H1 (cell line): ENCODE data around the gene SPDYE4. TPM values are rescaled to one million over a fixed set of nuclear protein-coding genes. Genes with fewer than 3 reads are reported as not detected.

Source experiments
- CTCF ChIA-PET: fragments of 300-600 bp; sonication (Branson Sonifier 250); formaldehyde crosslinking; loops from one replicate; lab custom pipeline; 2021; ENCODE audit not compliant: partially characterized antibody; lab: Charles Lee
- POLR2A ChIA-PET: fragments of 300-600 bp; sonication (Branson Sonifier 250); formaldehyde crosslinking; loops from one replicate; lab custom pipeline; 2021; ENCODE audit warnings: inconsistent platforms; ENCODE audit not compliant: partially characterized antibody; lab: Charles Lee
- DNase-seq, 2 experiments: peaks; one replicate each; pipeline versions ENCODE4 v3.0.0 to v3.0.0-alpha.2; 2010 to 2022; ENCODE audit warnings: low spot score in 2 of 2, low read depth in 1 of 2, mixed read lengths in 1 of 2
- FAIRE-seq: peaks from 2 replicates; lab custom pipeline; 2011; peaks lifted over from hg19 to GRCh38; lab: Jason Lieb, UNC
- H2AFZ ChIP-seq: 2 replicates; pipeline ENCODE4 v1.8.1; 2012; ENCODE audit warnings: low read length, inconsistent platforms
- H2AK5ac ChIP-seq: 2 replicates; pipeline ENCODE4 v1.6.1; 2013; ENCODE audit warnings: low read depth, low read length
- H2BK120ac ChIP-seq: replicated peaks from 2 replicates; pipeline ENCODE3; 2013; ENCODE audit warnings: low read depth, low read length, inconsistent platforms
- H2BK12ac ChIP-seq: 2 replicates; pipeline ENCODE4 v1.6.1; 2013; ENCODE audit warnings: low read depth, low read length
- H2BK15ac ChIP-seq: 2 replicates; pipeline ENCODE4 v1.6.1; 2013; ENCODE audit warnings: low read length
- H2BK20ac ChIP-seq: 2 replicates; pipeline ENCODE4 v1.6.1; 2013; ENCODE audit warnings: low read length
- H2BK5ac ChIP-seq: 2 replicates; pipeline ENCODE4 v1.6.1; 2013; ENCODE audit warnings: low read depth, low read length
- H3K14ac ChIP-seq: 2 replicates; pipeline ENCODE4 v1.6.1; 2013; ENCODE audit warnings: inconsistent platforms; ENCODE audit not compliant: insufficient read length
- H3K18ac ChIP-seq: 2 replicates; pipeline ENCODE4 v1.6.1; 2013; ENCODE audit warnings: low read length; ENCODE audit errors: extremely low read depth
- H3K23ac ChIP-seq: 2 replicates; pipeline ENCODE4 v1.6.1; 2013; ENCODE audit warnings: inconsistent platforms; ENCODE audit not compliant: insufficient read length
- H3K23me2 ChIP-seq: 2 replicates; pipeline ENCODE4 v1.6.1; 2013; ENCODE audit warnings: low read depth, low read length
- H3K27ac ChIP-seq: 2 replicates; pipeline ENCODE4 v1.6.1; 2011; ENCODE audit warnings: low read depth, low read length, inconsistent platforms
- H3K27me3 ChIP-seq, 4 experiments: replicated peaks in 1 of 4; 1 replicate in 1 of 4; 2 replicates in 3 of 4; pipeline versions ENCODE4 v1.6.1 to v1.8.1; 2011 to 2013; ENCODE audit warnings: low read length in 3 of 4, mild to moderate bottlenecking in 3 of 4, inconsistent platforms in 2 of 4, mixed read lengths in 2 of 4, moderate library complexity in 1 of 4; ENCODE audit not compliant: control insufficient read depth in 3 of 4, insufficient read depth in 3 of 4; ENCODE audit errors: extremely low read depth in 1 of 4
- H3K36me3 ChIP-seq, 4 experiments: 2 replicates each; pipeline versions ENCODE4 v1.6.1 to v1.8.1; 2011 to 2013; ENCODE audit warnings: mild to moderate bottlenecking in 4 of 4, low read length in 3 of 4, moderate library complexity in 2 of 4, control low read depth in 1 of 4, inconsistent platforms in 1 of 4; ENCODE audit not compliant: insufficient read depth in 4 of 4, control insufficient read depth in 2 of 4
- H3K4ac ChIP-seq: replicated peaks from 2 replicates; pipeline ENCODE3; 2013; ENCODE audit warnings: low read length, low read depth, mixed read lengths, inconsistent platforms; ENCODE audit not compliant: insufficient read length
- H3K4me1 ChIP-seq, 4 experiments: replicated peaks in 1 of 4; 1 replicate in 1 of 4; 2 replicates in 3 of 4; pipeline versions ENCODE4 v1.6.1 to v1.8.1; 2011 to 2013; ENCODE audit warnings: low read length in 3 of 4, inconsistent platforms in 2 of 4, mixed read lengths in 1 of 4; ENCODE audit not compliant: insufficient read depth in 4 of 4, control insufficient read depth in 3 of 4
- H3K4me2 ChIP-seq, 2 experiments: 2 replicates each; pipeline versions ENCODE4 v1.6.1 to v1.8.1; 2011 to 2013; ENCODE audit warnings: low read depth in 2 of 2, low read length in 2 of 2, control low read depth in 1 of 2, inconsistent platforms in 1 of 2, mild to moderate bottlenecking in 1 of 2; ENCODE audit not compliant: insufficient read depth in 1 of 2
- H3K4me3 ChIP-seq, 4 experiments: fragments of 200-600, 300-600 bp in 1 of 4; sonication (generic), shearing (Covaris generic), sonication (Bioruptor Twin) in 1 of 4; 2 replicates each; pipeline versions ENCODE4 v1.5.1 to v1.8.1; 2011 to 2016; ENCODE audit warnings: low read length in 4 of 4, low read depth in 3 of 4, control low read depth in 2 of 4, inconsistent platforms in 2 of 4, mild to moderate bottlenecking in 2 of 4, mixed read lengths in 1 of 4, moderate library complexity in 1 of 4; ENCODE audit not compliant: insufficient read depth in 2 of 4; ENCODE audit errors: extremely low read depth in 1 of 4
- H3K56ac ChIP-seq: replicated peaks from 2 replicates; pipeline ENCODE3; 2013; ENCODE audit warnings: low read depth, mild to moderate bottlenecking, mixed read lengths, low read length, inconsistent platforms; ENCODE audit not compliant: insufficient read length
- H3K79me1 ChIP-seq: 2 replicates; pipeline ENCODE4 v1.6.1; 2013; ENCODE audit warnings: low read depth, low read length, control low read depth
- H3K79me2 ChIP-seq, 2 experiments: 2 replicates each; pipeline versions ENCODE4 v1.6.1 to v1.8.1; 2012 to 2013; ENCODE audit warnings: low read length in 2 of 2, mild to moderate bottlenecking in 2 of 2, inconsistent platforms in 1 of 2; ENCODE audit not compliant: insufficient read depth in 2 of 2, control insufficient read depth in 1 of 2
- H3K9ac ChIP-seq, 4 experiments: replicated peaks in 1 of 4; 1 replicate in 1 of 4; 2 replicates in 3 of 4; pipeline versions ENCODE4 v1.6.1 to v1.8.1; 2011 to 2013; ENCODE audit warnings: low read depth in 3 of 4, low read length in 3 of 4, control low read depth in 2 of 4, mild to moderate bottlenecking in 2 of 4, moderate library complexity in 2 of 4, inconsistent platforms in 1 of 4; ENCODE audit errors: extremely low read depth in 1 of 4
- H3K9me3 ChIP-seq, 2 experiments: 2 replicates each; pipeline versions ENCODE4 v1.6.1 to v1.8.1; 2012 to 2013; ENCODE audit warnings: mild to moderate bottlenecking in 2 of 2, moderate library complexity in 2 of 2, control low read depth in 1 of 2, inconsistent platforms in 1 of 2, low read depth in 1 of 2, low read length in 1 of 2, mixed read lengths in 1 of 2; ENCODE audit not compliant: insufficient read depth in 2 of 2
- H4K20me1 ChIP-seq, 2 experiments: replicated peaks in 1 of 2; 2 replicates each; pipeline versions ENCODE3 to v1.8.1; 2011 to 2013; ENCODE audit warnings: inconsistent platforms in 2 of 2, low read length in 2 of 2, mild to moderate bottlenecking in 1 of 2; ENCODE audit not compliant: insufficient read depth in 2 of 2, control insufficient read depth in 1 of 2
- H4K5ac ChIP-seq: 2 replicates; pipeline ENCODE4 v1.6.1; 2013; ENCODE audit warnings: low read length, low read depth, mixed read lengths, inconsistent platforms; ENCODE audit not compliant: insufficient read length
- H4K8ac ChIP-seq: 2 replicates; pipeline ENCODE4 v1.8.0; 2013; ENCODE audit warnings: mild to moderate bottlenecking, moderate library complexity, low read length, inconsistent platforms; ENCODE audit not compliant: insufficient read depth; ENCODE audit errors: extremely low read depth
- H4K91ac ChIP-seq: replicated peaks from 2 replicates; pipeline ENCODE3; 2013; ENCODE audit warnings: low read length, mixed read lengths, inconsistent platforms; ENCODE audit not compliant: insufficient read length
- CHD1 ChIP-seq: IDR thresholded peaks from 2 replicates; pipeline ENCODE4 v1.6.1; 2012; ENCODE audit warnings: low read depth, low read length, improper control_type of control experiment
- KDM4A ChIP-seq: IDR thresholded peaks from one replicate; pipeline ENCODE4 v1.7.1; 2012; ENCODE audit warnings: low read depth, mild to moderate bottlenecking, moderate library complexity, low read length, inconsistent platforms; ENCODE audit not compliant: severe bottlenecking
- POU5F1 ChIP-seq: IDR thresholded peaks from 2 replicates; pipeline ENCODE4 v1.6.1; 2011; ENCODE audit warnings: low read depth, mild to moderate bottlenecking, low read length, moderate library complexity
- SAP30 ChIP-seq: fragments of 300-600 bp; sonication (generic); IDR thresholded peaks from 2 replicates; pipeline ENCODE4 v1.7.1; 2012; ENCODE audit warnings: low read length, moderate library complexity, mild to moderate bottlenecking, inconsistent platforms; ENCODE audit not compliant: insufficient read depth, insufficient replicate concordance
- SIRT6 ChIP-seq: IDR thresholded peaks from one replicate; pipeline ENCODE4 v1.7.1; 2012; ENCODE audit warnings: low read length, inconsistent platforms
- SIX5 ChIP-seq: IDR thresholded peaks from 2 replicates; pipeline ENCODE4 v1.6.1; 2011; ENCODE audit warnings: mild to moderate bottlenecking, low read depth, low read length
- SP1 ChIP-seq: IDR thresholded peaks from 2 replicates; pipeline ENCODE4 v1.6.1; 2011; ENCODE audit warnings: low read depth, low read length
- SP4 ChIP-seq: IDR thresholded peaks from 2 replicates; pipeline ENCODE4 v1.6.1; 2012; ENCODE audit warnings: low read length, inconsistent platforms
- SUZ12 ChIP-seq: fragments of 200-600 bp; sonication (generic); IDR thresholded peaks from 2 replicates; pipeline ENCODE4 v1.6.1; 2012; ENCODE audit warnings: mild to moderate bottlenecking, inconsistent platforms, low read length, moderate library complexity, mixed read lengths
- TBP ChIP-seq: IDR thresholded peaks from 2 replicates; pipeline ENCODE4 v1.6.1; 2011; ENCODE audit warnings: low read depth, low read length, improper control_type of control experiment
- WGBS, 2 experiments: shearing (Covaris generic) in 1 of 2; methylation state at CpG; one replicate each; pipeline versions ENCODE4 v1.1.6 to v1.1.7; 2013 to 2015; ENCODE audit warnings: low lambda C conversion rate in 2 of 2, mixed read lengths in 2 of 2, inconsistent platforms in 1 of 2, low coverage in 1 of 2, missing lambda C conversion rate in 1 of 2; ENCODE audit not compliant: insufficient replicate concordance in 2 of 2, insufficient coverage in 1 of 2, insufficient read length in 1 of 2; ENCODE audit errors: extremely low coverage in 1 of 2, missing lambda C conversion rate in 1 of 2; 5-methylcytosine and 5-hydroxymethylcytosine counted together
- polyA plus RNA-seq, 7 experiments: library from polyadenylated mRNA; depleted of rRNA in 3 of 7; stranded (reverse) in 5 of 7; unstranded in 2 of 7; fragments of >200 nt in 5 of 7; fragments of 200-250 nt in 2 of 7; gene quantifications; 1 replicate in 5 of 7; 2 replicates in 1 of 7; 4 replicates in 1 of 7; pipeline versions ENCODE4 v1.2.1 to v1.2.3, GENCODE V29; 2011 to 2013; ENCODE audit warnings: missing spikeins in 2 of 7, mixed read lengths in 2 of 7
- total RNA-seq: library from RNA; stranded (reverse); fragmentation: NEBNext Ultra II Directional; extraction: Animal tissue kit (Norgen Biotek cat#: 25700); gene quantifications from 2 replicates; pipeline ENCODE4 v1.2.1, GENCODE V29; 2021

The SPDYE4 gene
- total and polyA plus RNA-seq, 2 of the 8 experiments (the other 6 are each of a cell fraction or from before 2014, with no cell fraction given): not detected

DNA sequence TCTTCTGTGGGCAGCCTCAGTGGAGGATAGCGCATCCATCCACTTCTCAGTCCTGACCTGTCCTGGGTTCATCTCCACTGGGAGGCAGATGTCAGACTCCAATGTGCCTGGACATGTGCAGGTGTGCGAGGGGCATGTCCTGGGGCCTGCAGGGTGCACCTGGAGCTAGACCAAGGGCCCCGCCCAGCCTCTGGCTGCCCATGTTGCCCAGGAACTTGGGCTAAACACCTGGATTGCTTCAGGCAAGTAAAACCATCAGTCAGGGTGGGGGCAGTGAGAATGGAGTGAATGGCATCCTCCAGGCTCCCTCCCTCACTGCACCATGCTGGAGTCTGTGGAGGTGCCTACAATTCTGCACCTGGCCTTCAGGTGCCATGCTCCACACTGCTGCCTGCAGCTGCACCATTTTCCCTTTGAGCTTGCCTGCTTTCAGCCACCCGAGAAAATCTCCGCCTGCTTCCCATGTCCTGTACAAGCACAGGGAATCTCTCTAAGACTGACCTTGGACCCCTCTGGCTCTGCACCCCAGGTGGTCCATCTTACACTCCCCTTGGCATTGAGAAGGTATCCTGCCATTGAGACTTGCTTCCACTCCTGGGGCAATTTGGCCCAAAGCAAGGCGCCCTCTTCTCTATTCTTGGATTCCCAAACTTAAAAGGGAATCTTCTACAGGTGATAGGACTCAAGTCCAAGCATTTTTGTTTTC is 42.9 kb upstream of the SPDYE4 start:
- Histone ChIP-seq H3K23ac (no peak overlapping the region), H3K4me2 (no peak overlapping the region), H3K79me1 (no peaks in the 10 kb centered on the region), H2BK20ac (no peak overlapping the region), H3K18ac (no peak overlapping the region), H2BK5ac (no peak overlapping the region), H4K5ac (no peak overlapping the region), H2AK5ac (no peak overlapping the region), H2BK15ac (peak overlapping the region; percentile 97; the same call in 1 of the 2 replicates), H3K27ac (no peak overlapping the region), H3K79me2 (no peaks in the 10 kb centered on the region), H4K8ac (no peak overlapping the region), H3K4me1 (peaks cover 0 to 19% (median 9%) of the 10 kb centered on the region in 4 experiments; a peak in 6 of 7 replicates), H2AFZ (no peak overlapping the region), H3K36me3 (no peaks in the 10 kb centered on the region), H3K9ac (no peak overlapping the region), H3K14ac (no peak overlapping the region), H4K91ac (no peak overlapping the region), H3K23me2 (peaks cover 6% of the 10 kb centered on the region; the same call in 1 of the 2 replicates), H2BK120ac (no peak overlapping the region), H3K27me3 (peaks cover 0 to 6% (median 1%) of the 10 kb centered on the region in 4 experiments; a peak in 3 of 7 replicates), H4K20me1 (no peaks in the 10 kb centered on the region), H3K4me3 (no peak overlapping the region), H3K4ac (no peak overlapping the region), H2BK12ac (no peak overlapping the region), H3K56ac (no peak overlapping the region), H3K9me3 (no peaks in the 10 kb centered on the region)
- no peak for FAIRE-seq
- POLR2A ChIA-PET: interaction anchor here (1.2 kb wide), 1 partner anchor 93 kb away, joined by 3 read pairs; no protein-coding TSS in a partner anchor
- WGBS, 2 experiments: 92% methylated on average over 6 of the region's 6 CpGs; no CpG with 5 or more reads in 1 of the 2 experiments
- TF ChIP-seq SIX5: no peak
- TF ChIP-seq SP1: no peak
- TF ChIP-seq SUZ12: no peak
- no peak for TF ChIP-seq SAP30
- no peak for TF ChIP-seq POU5F1
- TF ChIP-seq TBP: no peak
- no peak for TF ChIP-seq CHD1
- no peak for TF ChIP-seq SIRT6
- TF ChIP-seq SP4: no peak
- no peak for TF ChIP-seq KDM4A
- CTCF ChIA-PET: interaction anchor here (0.6 to 8.2 kb wide), 6 partner anchors 26 to 318 kb away, joined by 3 to 107 read pairs (median 3); no protein-coding TSS in a partner anchor
- DNase-seq: peak in 1 of 2 experiments; percentile 40
